Urinary bladder (tissue), 4 donors: ENCODE results near the gene PRSS57. TPM values are rescaled to one million over a fixed set of nuclear protein-coding genes. Genes with fewer than 3 reads are reported as not detected.
"Not testable (repeated sequence)": the region's sequence is repeated elsewhere in the genome, so short reads cannot be mapped to it uniquely, and the experiment has no call there.

Experiments used
- DNase-seq: peaks from one replicate; pipeline ENCODE4 v3.0.0-alpha.2; 2015; ENCODE audit errors: extremely low spot score
- H3K27ac ChIP-seq: one replicate; pipeline ENCODE4 v1.5.1; 2013; ENCODE audit warnings: low read depth, mild to moderate bottlenecking, moderate library complexity
- H3K36me3 ChIP-seq: one replicate; pipeline ENCODE4 v1.6.1; 2013; ENCODE audit warnings: mild to moderate bottlenecking, moderate library complexity; ENCODE audit not compliant: insufficient read depth
- H3K4me1 ChIP-seq: one replicate; pipeline ENCODE4 v1.6.1; 2013; ENCODE audit warnings: mild to moderate bottlenecking, moderate library complexity; ENCODE audit not compliant: insufficient read depth
- H3K4me3 ChIP-seq: one replicate; pipeline ENCODE4 v1.5.1; 2013; ENCODE audit warnings: low read depth, low read length
- WGBS: extraction: QIAGEN DNeasy Blood & Tissue Kit; methylation state at CpG from one replicate; pipeline ENCODE4 v1.1.7; 2013; 5-methylcytosine and 5-hydroxymethylcytosine counted together
- polyA plus RNA-seq: library from polyadenylated mRNA; stranded (reverse); fragments of 200-250 nt; gene quantifications from one replicate; pipeline ENCODE4 v1.2.3, GENCODE V29; 2013
- total RNA-seq: library from RNA; depleted of rRNA; stranded (reverse); fragments of >200 nt; gene quantifications from one replicate; pipeline ENCODE4 v1.2.3, GENCODE V29; 2014
- donor health status: healthy with polysubstance abuse.
- donor health status: healthy.

PRSS57 gene
- total and polyA plus RNA-seq, 2 donors, result not detected

- 80% methylated on average over 14 of the region's 14 CpGs for WGBS
- DNase-seq, result no peak
- Histone ChIP-seq H3K27ac (no peak overlapping the region), H3K4me3 (no peak overlapping the region), H3K36me3 (no peaks in the 10 kb centered on the region), H3K4me1 (no peaks in the 10 kb centered on the region)
These were observed 34.9 kb upstream of the PRSS57 start for GRCh38 chr19:729965-730668.

GRCh38 chr19:729564-729963 is 34.3 kb upstream of the PRSS57 start:
- H3K36me3 ChIP-seq, H3K27ac ChIP-seq, DNase-seq, H3K4me1 ChIP-seq, H3K4me3 ChIP-seq: not testable (repeated sequence)
- WGBS, result 93% methylated on average over 15 of the region's 15 CpGs

DNA sequence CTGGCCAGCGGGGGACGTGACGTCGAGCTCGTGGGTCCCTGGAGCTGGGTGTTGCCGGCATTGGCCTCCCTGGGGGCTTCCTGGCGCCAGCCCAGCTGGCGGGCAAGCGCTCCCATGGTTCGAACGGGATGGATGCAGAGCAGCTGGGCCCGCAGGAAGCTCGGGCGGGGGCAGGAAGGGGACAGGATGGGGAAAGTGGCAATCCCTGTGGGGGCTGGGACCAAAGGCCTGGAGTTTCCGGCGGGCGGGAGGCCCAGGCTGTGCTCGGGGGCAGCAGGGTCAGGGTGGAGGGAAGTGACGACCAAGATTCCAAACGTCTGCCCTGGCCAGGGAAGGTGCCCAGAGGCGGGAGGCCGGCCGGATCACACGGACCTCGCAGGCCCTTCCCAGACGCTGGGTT is 32.8 kb upstream of the PRSS57 start:
- WGBS, result 65% methylated on average over 26 of the region's 26 CpGs
- no peak overlapping the region for H3K4me3 ChIP-seq
- H3K27ac ChIP-seq, result no peak overlapping the region
- DNase-seq, result no peak
- H3K36me3 ChIP-seq, result no peaks in the 10 kb centered on the region
- no peaks in the 10 kb centered on the region for H3K4me1 ChIP-seq

DNA sequence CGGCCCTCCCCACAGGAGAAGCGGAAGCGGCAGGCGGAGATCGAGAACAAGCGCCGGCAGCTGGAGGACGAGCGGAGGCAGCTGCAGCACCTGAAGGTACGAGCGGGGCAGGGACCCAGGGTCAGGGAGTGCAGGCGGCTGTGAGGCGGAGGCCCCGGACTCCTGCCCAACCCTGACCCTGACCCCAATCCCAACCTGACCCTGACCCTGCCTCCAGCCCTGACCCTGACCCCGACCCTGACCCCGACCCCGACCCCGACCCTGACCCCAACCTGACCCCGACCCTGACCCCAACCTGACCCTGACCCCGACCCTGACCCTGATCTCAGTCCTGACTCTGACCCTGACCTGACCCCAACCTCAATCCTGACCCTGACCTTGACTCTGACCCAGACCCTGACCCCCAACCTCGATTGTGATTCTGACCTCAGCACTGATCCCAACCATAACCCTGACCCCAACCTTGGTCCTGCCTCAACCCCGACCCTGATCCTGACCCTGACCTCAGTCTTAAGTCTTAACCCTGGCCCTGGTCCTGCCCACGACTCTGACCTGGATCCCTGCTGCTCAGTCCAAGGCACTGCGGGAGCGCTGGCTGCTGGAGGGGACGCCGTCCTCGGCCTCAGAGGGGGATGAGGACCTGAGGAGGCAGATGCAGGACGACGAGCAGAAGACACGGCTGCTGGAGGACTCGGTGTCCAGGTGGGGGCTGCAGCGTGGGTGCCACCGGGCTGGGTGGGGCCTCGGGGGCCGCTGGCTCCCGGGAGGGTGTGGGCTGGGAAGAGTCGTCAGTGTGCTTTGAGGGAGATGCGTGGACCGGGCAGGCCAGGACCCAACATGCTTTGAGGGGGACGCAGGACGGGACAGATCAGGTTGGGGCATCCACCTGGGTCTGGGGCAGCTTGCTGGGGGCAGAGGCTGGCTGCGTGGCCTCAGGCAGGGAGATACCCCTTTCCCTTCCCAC is 32.0 kb upstream of the PRSS57 start:
- Histone ChIP-seq H3K4me1 (no peaks in the 10 kb centered on the region), H3K4me3 (no peak overlapping the region), H3K27ac (peak overlapping the region; percentile 23), H3K36me3 (no peaks in the 10 kb centered on the region)
- 82% methylated on average over 43 of the region's 43 CpGs for WGBS
- DNase-seq, result no peak

- H3K36me3 ChIP-seq, result no peaks in the 10 kb centered on the region
- no peak for DNase-seq
- H3K4me1 ChIP-seq, result no peaks in the 10 kb centered on the region
- H3K27ac ChIP-seq, result no peak overlapping the region
- WGBS, result 91% methylated on average over 13 of the region's 13 CpGs
- no peak overlapping the region for H3K4me3 ChIP-seq
These were observed 30.3 kb upstream of the PRSS57 start for GRCh38 chr19:725461-726089.

DNA sequence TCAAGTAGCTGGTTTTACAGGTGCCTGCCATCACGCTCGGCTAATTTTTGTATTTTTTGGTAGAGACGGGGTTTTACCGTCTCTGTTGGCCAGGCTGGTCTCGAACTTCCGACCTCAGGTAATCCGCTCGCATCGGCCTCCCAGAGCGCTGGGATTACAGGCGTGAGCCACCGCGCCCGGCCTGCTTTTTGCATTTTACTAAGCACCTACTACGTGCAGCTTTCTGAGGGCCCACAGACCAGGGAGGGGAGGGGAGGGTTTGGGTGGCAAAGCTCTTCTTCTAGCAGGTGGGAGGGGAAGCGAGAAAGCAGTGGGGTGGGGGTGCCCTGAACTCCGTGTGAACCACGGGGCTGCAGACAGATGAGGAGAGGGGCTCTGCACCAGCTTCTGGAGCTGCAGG is 28.5 kb upstream of the PRSS57 start:
- H3K4me1 ChIP-seq, result no peaks in the 10 kb centered on the region
- no peaks in the 10 kb centered on the region for H3K36me3 ChIP-seq
- WGBS, result 92% methylated on average over 18 of the region's 18 CpGs
- DNase-seq, result no peak
- no peak overlapping the region for H3K27ac ChIP-seq
- no peak overlapping the region for H3K4me3 ChIP-seq

DNA sequence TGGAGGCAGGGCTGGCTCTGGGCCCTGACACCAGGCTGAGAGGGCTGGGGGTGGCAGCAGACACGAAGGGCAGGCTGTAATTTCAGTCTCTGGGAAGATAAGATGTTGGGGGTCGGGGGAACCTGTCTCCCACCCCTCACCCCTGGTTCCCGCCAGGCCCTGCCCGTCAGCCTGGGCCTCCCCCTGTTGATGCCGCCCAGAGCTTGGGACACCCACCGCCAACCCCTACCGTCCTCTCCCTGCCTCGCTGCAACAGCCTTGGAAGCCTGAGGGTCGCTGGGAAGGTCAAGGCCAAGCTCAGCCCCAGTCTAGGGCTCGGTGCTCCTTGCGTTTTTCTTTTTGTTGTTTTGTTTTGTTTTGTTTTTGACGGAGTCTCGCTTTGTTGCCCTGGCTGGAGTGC is 28.0 kb upstream of the PRSS57 start:
- 84% methylated on average over 13 of the region's 13 CpGs for WGBS
- Histone ChIP-seq H3K36me3 (no peaks in the 10 kb centered on the region), H3K4me3 (no peak overlapping the region), H3K4me1 (no peaks in the 10 kb centered on the region), H3K27ac (no peak overlapping the region)
- DNase-seq, result no peak

DNA sequence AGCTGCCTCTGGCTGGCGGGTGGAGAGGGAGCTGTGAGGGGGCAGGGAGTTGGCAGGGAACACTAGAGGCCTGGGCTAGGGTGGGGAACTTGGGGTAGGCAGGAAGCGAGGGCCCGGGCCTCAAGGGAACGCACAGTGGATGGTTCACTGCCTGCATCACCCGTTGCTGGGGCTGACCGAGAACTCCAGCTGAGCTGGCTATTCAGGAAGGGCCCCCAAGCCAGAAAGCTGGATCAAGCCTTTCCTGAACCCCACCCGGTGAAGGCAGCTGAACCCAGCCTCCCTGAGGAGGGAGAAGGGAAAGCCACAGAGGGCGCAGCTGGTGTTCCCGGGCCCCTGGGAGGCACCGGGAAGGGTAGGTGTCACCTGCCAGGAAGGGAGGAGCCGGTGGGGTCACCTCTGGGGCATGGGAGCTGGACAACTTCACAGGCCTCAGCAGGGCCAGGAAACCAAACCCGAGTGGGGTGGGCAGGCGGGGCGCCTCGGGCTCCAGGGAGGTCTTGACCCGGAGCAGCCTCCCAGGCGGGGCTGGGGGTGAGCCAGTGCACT is 27.4 kb upstream of the PRSS57 start:
- Histone ChIP-seq H3K4me3 (no peak overlapping the region), H3K4me1 (no peaks in the 10 kb centered on the region), H3K27ac (no peak overlapping the region), H3K36me3 (no peaks in the 10 kb centered on the region)
- DNase-seq, result no peak
- 56% methylated on average over 17 of the region's 17 CpGs for WGBS

- H3K4me1 ChIP-seq, result no peaks in the 10 kb centered on the region
- H3K27ac ChIP-seq, result no peak overlapping the region
- DNase-seq, result no peak
- H3K4me3 ChIP-seq, result no peak overlapping the region
- H3K36me3 ChIP-seq, result no peaks in the 10 kb centered on the region
- 32% methylated on average over 58 of the region's 58 CpGs for WGBS
These were observed 25.3 kb upstream of the PRSS57 start for GRCh38 chr19:720345-721160.

GRCh38 chr19:719636-720344 is 24.5 kb upstream of the PRSS57 start:
- H3K4me1 ChIP-seq, result no peaks in the 10 kb centered on the region
- H3K27ac ChIP-seq, result no peak overlapping the region
- DNase-seq, result no peak
- WGBS, result 15% methylated on average over 78 of the region's 79 CpGs
- H3K4me3 ChIP-seq, result no peak overlapping the region
- H3K36me3 ChIP-seq, result no peaks in the 10 kb centered on the region

- H3K36me3 ChIP-seq, result no peaks in the 10 kb centered on the region
- H3K27ac ChIP-seq, result no peak overlapping the region
- WGBS, result 27% methylated on average over 54 of the region's 54 CpGs
- DNase-seq, result no peak
- no peaks in the 10 kb centered on the region for H3K4me1 ChIP-seq
- H3K4me3 ChIP-seq, result peak overlapping the region; percentile 0
These were observed 23.8 kb upstream of the PRSS57 start for GRCh38 chr19:718991-719512.

DNA sequence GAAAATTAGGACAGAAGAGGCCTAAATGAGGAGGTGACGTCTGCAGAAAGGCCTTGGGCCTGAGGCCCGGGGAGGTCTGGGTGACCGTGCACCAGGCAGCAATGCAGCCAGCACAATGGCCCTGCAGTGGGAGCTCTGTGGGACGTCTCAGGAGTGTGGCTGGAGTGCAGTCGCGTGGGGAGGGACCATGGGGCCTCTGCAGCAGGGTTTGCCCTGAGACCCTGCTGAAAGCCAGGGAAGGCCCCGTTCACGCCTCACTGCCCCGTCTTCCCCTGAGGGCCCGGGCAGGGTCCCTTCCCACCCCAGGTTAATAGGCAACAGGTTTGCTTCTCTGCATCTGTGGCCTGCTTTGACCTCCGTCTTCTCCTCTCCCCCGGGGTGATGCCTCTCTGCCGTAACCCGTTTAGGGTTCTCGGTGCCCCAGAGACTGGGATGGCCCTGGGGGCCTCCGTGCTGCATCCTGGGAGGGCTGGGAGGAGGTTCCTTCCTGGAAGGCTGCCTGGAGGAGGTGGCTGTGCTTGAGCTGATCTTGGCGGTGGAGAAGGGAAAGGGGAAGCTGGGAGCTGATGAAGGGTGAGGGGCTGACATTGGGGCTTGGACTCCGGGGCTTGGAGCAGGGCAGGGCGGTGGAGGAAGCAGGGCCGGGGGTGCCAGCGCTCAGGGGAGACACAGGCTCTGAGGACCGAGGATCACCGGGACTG is 23.1 kb upstream of the PRSS57 start:
- Histone ChIP-seq H3K27ac (no peak overlapping the region), H3K4me3 (no peak overlapping the region), H3K36me3 (no peaks in the 10 kb centered on the region), H3K4me1 (no peaks in the 10 kb centered on the region)
- WGBS, result 66% methylated on average over 23 of the region's 23 CpGs
- DNase-seq, result no peak
